Activated T-helper 17 cell treated with anti-CD3 and anti-CD28 coated beads, Interleukin-2, amount 50 U/mL, for 72 hours (primary cell): ENCODE results near the gene UTS2R. TPM values are rescaled to one million over a fixed set of nuclear protein-coding genes. Genes with fewer than 3 reads are reported as not detected.

Experiments used
- ATAC-seq: fragments of 150-1000 bp; cut with Tn5 transposase; replicated peaks from 2 replicates; pipeline ENCODE4 v1.10.0; 2021; ENCODE audit warnings: mild to moderate bottlenecking, moderate library complexity
- H3K27ac Mint-ChIP-seq: one replicate; pipeline ENCODE4 v1.8.0; 2022; ENCODE audit warnings: mixed read lengths
- H3K27me3 Mint-ChIP-seq: one replicate; pipeline ENCODE4 v1.8.0; 2022; ENCODE audit warnings: mixed read lengths
- H3K36me3 Mint-ChIP-seq: one replicate; pipeline ENCODE4 v1.8.0; 2022; ENCODE audit warnings: low read depth, mild to moderate bottlenecking, mixed read lengths
- H3K4me1 Mint-ChIP-seq: one replicate; pipeline ENCODE4 v1.8.0; 2022; ENCODE audit warnings: mixed read lengths
- H3K4me3 Mint-ChIP-seq: one replicate; pipeline ENCODE4 v1.8.0; 2022; ENCODE audit warnings: mild to moderate bottlenecking, mixed read lengths
- H3K9me3 Mint-ChIP-seq: one replicate; pipeline ENCODE4 v1.8.0; 2022; ENCODE audit warnings: mixed read lengths
- total RNA-seq, 2 donors: library from RNA; stranded (reverse); gene quantifications; one replicate each; pipeline ENCODE4 v1.2.3, GENCODE V29; 2022

Gene UTS2R
- total RNA-seq, 2 donors from 2014 or later = 0.45 TPM; not detected in 1

DNA sequence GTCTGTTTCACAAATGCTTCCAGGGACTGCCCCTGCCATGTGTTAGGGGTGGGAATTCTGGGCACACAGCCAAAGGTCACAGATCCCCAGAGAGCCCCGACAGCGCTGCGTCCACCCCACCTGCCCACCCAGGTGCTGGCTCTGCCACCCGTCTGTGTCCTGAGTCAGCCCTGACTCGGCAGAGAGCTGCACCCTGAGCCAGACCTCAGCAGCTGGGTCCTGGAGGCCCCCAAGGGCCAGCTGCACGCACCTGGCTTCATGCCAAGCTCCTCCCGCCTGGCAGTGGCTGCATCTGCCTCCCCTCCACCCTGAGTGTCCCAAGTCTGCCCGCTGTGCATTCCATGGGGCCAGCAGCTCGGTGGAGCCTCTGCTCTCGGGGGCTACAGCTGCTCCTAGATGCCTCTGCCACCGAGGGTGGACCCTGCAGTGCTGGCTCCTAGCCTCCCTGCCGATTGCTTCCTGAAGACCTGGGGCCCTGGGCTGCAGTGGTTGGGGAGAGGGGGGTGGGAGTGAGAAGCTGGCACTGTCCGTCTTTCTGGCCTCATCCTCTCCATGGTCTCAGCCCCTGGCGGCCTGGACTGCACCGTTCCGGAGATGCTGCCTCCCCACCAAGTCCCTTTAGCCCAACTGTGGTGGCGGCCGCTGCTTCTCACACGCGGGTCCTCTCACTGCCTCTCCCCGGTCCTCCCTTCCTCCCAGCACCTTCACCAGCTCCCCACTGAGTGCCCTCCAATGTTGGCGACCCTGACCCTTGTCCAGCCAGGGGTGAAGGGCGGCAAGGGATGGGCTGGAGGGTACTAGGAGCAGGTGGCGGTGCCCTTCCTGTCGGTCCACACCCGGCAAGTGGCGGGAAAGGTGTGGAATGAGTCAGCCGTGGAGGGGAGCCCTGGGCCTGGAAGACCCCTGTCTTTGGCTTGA is 41.0 kb upstream of the UTS2R start:
- Mint-ChIP-seq H3K4me1 (peaks cover 13% of the 10 kb centered on the region), H3K9me3 (no peaks in the 10 kb centered on the region), H3K4me3 (no peak overlapping the region), H3K36me3 (peaks cover 5% of the 10 kb centered on the region), H3K27ac (no peak overlapping the region), H3K27me3 (peaks cover 3% of the 10 kb centered on the region)
- no peak for ATAC-seq

GRCh38 chr17:82331345-82331939 is 40.1 kb upstream of the UTS2R start:
- no peaks in the 10 kb centered on the region for H3K9me3 Mint-ChIP-seq
- no peak overlapping the region for H3K4me3 Mint-ChIP-seq
- ATAC-seq = no peak
- H3K36me3 Mint-ChIP-seq = no peaks in the 10 kb centered on the region
- H3K27me3 Mint-ChIP-seq = peaks cover 3% of the 10 kb centered on the region
- no peak overlapping the region for H3K27ac Mint-ChIP-seq
- H3K4me1 Mint-ChIP-seq = peaks cover 18% of the 10 kb centered on the region

GRCh38 chr17:82332669-82333278 is 38.8 kb upstream of the UTS2R start:
- peaks cover 3% of the 10 kb centered on the region for H3K27me3 Mint-ChIP-seq
- H3K9me3 Mint-ChIP-seq = no peaks in the 10 kb centered on the region
- peak overlapping the region; percentile 88 for H3K4me3 Mint-ChIP-seq
- peaks cover 18% of the 10 kb centered on the region for H3K4me1 Mint-ChIP-seq
- peak overlapping the region; percentile 41 for H3K27ac Mint-ChIP-seq
- H3K36me3 Mint-ChIP-seq = no peaks in the 10 kb centered on the region
- peak; percentile 64 for ATAC-seq

- peak within 1 kb of the TSS; percentile 88 for H3K4me3 Mint-ChIP-seq
- peaks cover 18% of the 10 kb centered on the region for H3K4me1 Mint-ChIP-seq
- H3K9me3 Mint-ChIP-seq = no peaks in the 10 kb centered on the region
- H3K27me3 Mint-ChIP-seq = peaks cover 3% of the 10 kb centered on the region
- H3K36me3 Mint-ChIP-seq = no peaks in the 10 kb centered on the region
- peak; percentile 47 for ATAC-seq
- H3K27ac Mint-ChIP-seq = peak within 1 kb of the TSS; percentile 87
Measured at GRCh38 chr17:82333279-82334171, 38.0 kb upstream of the UTS2R start, which contains the start of gene SECTM1. TSS of gene SECTM1 (minus strand) at chr17:82333766. CDS start at chr17:82327240, 6,526 bp downstream.

DNA sequence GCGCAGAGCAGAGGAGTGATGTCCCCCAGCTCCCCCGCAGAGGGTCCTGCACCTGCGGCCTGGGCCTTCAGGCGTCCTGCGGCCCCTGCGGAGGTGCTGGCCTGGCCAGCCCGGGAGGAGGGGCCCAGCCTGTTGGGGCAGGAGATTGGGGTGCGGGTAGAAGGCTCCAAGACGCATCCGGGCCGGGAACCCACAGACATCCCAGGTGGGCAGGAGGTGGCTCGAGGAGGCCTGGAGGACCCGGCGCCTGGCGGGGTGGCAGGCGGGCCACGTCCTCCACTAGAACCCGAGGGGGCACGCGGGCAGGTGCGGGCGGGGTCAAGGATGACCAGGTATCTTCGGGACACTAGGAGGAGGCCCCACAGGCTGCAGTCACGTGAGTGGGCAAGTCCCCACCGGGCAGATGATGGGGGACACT is 37.4 kb upstream of the UTS2R start:
- H3K27me3 Mint-ChIP-seq = peaks cover 3% of the 10 kb centered on the region
- peaks cover 18% of the 10 kb centered on the region for H3K4me1 Mint-ChIP-seq
- no peaks in the 10 kb centered on the region for H3K36me3 Mint-ChIP-seq
- peak overlapping the region; percentile 88 for H3K4me3 Mint-ChIP-seq
- ATAC-seq = no peak
- H3K9me3 Mint-ChIP-seq = no peaks in the 10 kb centered on the region
- H3K27ac Mint-ChIP-seq = no peak overlapping the region

GRCh38 chr17:82334622-82335394 is 36.8 kb upstream of the UTS2R start:
- H3K27ac Mint-ChIP-seq = peak overlapping the region; percentile 87
- H3K9me3 Mint-ChIP-seq = no peaks in the 10 kb centered on the region
- peaks cover 3% of the 10 kb centered on the region for H3K27me3 Mint-ChIP-seq
- no peak for ATAC-seq
- H3K4me3 Mint-ChIP-seq = peak overlapping the region; percentile 88
- no peaks in the 10 kb centered on the region for H3K36me3 Mint-ChIP-seq
- H3K4me1 Mint-ChIP-seq = peaks cover 18% of the 10 kb centered on the region

DNA sequence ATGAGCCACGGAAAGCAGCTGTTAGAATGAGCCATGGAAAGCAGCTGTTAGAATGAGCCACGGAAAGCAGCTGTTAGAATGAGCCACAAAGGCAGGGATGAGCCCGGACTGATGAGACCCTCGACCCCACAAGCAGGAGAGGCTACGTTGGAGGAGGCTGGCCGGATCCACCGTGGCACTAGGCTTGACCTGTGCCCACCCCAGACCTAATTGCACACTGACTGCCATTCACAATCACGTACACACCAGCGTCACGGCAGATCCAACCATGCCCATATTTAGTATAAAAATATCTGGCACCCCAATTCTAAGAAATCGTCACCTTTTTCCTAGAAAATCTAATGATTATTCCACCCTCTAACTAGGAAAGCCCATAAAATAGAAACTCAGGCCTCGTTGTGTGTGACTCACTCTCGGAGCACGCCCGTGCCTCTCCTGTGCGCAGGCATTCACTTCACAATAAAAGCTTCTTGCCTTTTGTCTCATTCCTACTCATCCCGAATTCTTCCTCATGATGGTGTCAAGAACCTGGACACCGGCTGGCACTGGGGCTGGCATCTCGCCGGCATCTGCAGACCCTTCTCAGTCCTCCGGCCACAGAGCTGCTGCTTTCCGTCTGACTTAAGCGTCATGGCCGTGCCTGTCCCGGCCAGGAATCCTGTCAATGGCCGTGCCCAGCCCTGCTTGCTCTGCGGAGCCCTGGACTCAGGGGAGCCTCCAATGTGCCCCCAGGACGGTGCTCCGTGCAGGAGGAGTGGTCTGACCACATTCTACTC is 32.5 kb upstream of the UTS2R start:
- peak; percentile 68 for ATAC-seq
- Mint-ChIP-seq H3K27ac (peak overlapping the region; percentile 60), H3K4me3 (peak overlapping the region; percentile 42), H3K27me3 (no peaks in the 10 kb centered on the region), H3K9me3 (no peaks in the 10 kb centered on the region), H3K4me1 (peaks cover 13% of the 10 kb centered on the region), H3K36me3 (no peaks in the 10 kb centered on the region)

GRCh38 chr17:82339634-82340580 is 31.7 kb upstream of the UTS2R start:
- Mint-ChIP-seq H3K27ac (peak overlapping the region; percentile 60), H3K27me3 (no peaks in the 10 kb centered on the region), H3K4me1 (peaks cover 10% of the 10 kb centered on the region), H3K9me3 (no peaks in the 10 kb centered on the region), H3K4me3 (peak overlapping the region; percentile 42), H3K36me3 (no peaks in the 10 kb centered on the region)
- ATAC-seq = no peak

DNA sequence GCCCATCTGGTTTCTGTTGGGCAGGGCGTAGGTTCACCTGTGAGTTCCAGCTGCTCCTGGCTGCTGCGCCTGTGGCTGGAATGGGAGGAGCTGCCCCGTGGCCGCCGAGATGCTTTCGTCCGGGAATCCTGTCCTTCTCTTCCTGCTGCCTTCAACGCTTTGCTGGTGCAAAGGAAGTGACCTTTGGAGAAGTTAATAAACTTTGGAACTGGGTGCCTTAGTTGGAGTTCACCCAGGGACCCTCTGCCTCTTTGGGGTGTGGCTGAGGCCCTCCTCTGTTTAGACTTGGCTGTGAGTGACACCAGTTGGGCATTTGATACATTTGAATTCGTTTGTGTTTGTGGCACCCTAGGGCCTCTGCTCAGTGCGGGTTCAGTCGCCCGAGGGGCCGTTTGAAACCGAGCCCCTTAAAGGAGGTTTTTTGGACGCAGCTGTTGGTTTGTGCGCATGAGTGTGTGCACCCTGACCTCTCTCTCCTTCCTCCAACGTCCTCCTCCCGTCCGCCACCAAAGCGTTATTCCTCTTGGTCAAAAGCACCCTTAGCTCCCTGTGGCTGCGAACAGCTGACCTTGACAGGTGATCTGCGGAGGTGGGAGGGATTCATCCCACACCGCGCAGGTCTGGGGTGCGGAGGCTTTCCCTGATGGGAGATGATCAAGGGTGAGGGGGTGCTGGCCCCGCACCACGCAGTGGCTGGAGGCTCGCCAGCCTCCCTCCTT is 29.0 kb upstream of the UTS2R start:
- peaks cover 3% of the 10 kb centered on the region for H3K27me3 Mint-ChIP-seq
- no peaks in the 10 kb centered on the region for H3K36me3 Mint-ChIP-seq
- no peak overlapping the region for H3K4me3 Mint-ChIP-seq
- no peaks in the 10 kb centered on the region for H3K9me3 Mint-ChIP-seq
- H3K4me1 Mint-ChIP-seq = peaks cover 5% of the 10 kb centered on the region
- H3K27ac Mint-ChIP-seq = no peak overlapping the region
- ATAC-seq = no peak

DNA sequence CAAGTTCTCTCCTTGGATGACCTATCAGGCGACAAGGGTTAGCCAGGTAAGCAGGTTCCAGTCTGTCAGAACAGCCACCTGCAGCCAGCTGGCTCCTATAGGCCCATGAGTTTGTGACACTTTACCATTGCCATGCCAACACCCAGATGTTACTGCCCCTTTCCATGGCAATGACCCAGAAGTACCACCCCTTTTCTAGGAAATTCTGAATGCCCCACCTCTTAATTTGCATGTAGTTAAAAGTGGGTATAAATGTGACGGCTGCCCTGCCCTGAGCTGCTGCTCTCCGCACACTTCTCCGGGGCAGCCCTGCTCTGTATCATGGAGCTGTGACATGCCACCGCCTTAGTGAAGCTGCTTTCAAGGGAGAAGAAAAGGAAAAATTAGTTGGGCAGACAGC is 28.0 kb upstream of the UTS2R start:
- H3K9me3 Mint-ChIP-seq = no peaks in the 10 kb centered on the region
- H3K27me3 Mint-ChIP-seq = peaks cover 5% of the 10 kb centered on the region
- H3K4me1 Mint-ChIP-seq = peaks cover 5% of the 10 kb centered on the region
- ATAC-seq = no peak
- H3K4me3 Mint-ChIP-seq = no peak overlapping the region
- no peaks in the 10 kb centered on the region for H3K36me3 Mint-ChIP-seq
- H3K27ac Mint-ChIP-seq = no peak overlapping the region

DNA sequence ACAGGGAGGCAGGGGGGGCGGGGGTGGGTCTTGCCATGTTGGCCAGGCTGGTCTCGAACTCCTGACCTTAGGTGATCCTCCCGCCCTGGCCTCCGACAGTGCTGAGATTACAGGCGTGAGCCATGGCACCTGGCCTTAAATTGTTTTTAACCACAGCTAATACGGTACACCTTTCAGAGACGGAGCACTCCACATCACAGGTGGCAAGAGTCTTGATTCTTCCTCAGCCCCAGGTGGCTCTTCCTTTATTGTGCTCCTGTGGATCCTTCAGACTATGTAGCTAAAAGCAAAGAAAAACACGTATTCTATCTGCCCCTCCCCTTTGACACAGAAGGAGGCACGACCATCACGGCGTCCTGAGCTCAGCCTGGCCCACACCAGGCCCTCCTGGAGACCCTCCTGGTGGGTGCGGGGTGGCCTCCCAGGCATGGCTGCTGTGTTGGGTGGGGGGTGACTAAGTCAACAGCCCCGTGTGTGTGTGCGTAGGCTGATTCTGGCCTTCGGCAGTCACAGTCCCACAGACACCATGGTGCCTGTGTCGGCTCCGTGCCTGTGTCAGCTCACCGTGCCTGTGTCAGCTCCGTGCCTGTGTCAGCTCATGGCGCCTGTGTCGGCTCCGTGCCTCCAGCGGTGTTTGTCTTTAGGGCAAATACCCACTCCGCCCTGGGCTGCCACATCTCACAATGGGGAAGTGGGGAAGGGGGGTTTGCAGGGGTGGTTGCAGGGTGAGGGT is 27.2 kb upstream of the UTS2R start:
- peaks cover 9% of the 10 kb centered on the region for H3K27me3 Mint-ChIP-seq

More for the DNA sequence above, 27.2 kb upstream of the UTS2R start:
- no peak for ATAC-seq
- Mint-ChIP-seq H3K36me3 (no peaks in the 10 kb centered on the region), H3K4me3 (no peak overlapping the region), H3K4me1 (peaks cover 5% of the 10 kb centered on the region), H3K27ac (no peak overlapping the region), H3K9me3 (no peaks in the 10 kb centered on the region)
